ENCODE measurements around the gene B3GAT1. TPM values are rescaled to one million over a fixed set of nuclear protein-coding genes. Genes with fewer than 3 reads are reported as not detected.

B3GAT1 gene
- total and polyA plus RNA-seq, 12 donors, result 0.09 to 10.3 (median 2.1) TPM; not detected in 1

DNA sequence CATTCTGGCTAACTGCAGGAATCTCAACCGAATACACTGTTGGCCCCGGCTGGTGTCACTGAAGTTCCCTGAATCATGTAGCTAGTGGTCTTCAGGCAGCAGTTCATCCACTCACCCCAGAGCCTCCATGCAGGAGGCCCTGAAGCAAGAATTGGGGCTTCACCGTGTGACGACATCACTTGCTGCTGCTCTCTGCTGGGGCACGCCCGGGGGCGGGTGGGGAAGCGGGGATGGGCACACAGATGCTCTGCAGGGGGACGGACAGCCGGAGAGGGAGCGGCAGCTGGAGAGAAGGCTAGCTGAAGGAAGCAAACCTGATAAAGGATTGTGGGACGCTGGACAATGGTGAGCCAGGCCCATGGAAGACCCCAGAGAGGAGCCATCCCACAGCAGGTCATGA is 17.0 kb downstream of the B3GAT1 start:
- TF ChIP-seq POLR2A (IDR thresholded peaks at IDR 0.05), result no peak
- TF ChIP-seq, protein P1, sequence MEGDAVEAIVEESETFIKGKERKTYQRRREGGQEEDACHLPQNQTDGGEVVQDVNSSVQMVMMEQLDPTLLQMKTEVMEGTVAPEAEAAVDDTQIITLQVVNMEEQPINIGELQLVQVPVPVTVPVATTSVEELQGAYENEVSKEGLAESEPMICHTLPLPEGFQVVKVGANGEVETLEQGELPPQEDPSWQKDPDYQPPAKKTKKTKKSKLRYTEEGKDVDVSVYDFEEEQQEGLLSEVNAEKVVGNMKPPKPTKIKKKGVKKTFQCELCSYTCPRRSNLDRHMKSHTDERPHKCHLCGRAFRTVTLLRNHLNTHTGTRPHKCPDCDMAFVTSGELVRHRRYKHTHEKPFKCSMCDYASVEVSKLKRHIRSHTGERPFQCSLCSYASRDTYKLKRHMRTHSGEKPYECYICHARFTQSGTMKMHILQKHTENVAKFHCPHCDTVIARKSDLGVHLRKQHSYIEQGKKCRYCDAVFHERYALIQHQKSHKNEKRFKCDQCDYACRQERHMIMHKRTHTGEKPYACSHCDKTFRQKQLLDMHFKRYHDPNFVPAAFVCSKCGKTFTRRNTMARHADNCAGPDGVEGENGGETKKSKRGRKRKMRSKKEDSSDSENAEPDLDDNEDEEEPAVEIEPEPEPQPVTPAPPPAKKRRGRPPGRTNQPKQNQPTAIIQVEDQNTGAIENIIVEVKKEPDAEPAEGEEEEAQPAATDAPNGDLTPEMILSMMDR (IDR thresholded peaks at IDR 0.05), result no peak
- H3K27me3 ChIP-seq, result no peaks in the 10 kb centered on the region
- WGBS, 4 donors, result 79 to 91% (median 88%) methylated on average over 12 of the region's 12 CpGs
- H3K4me3 ChIP-seq, result no peak overlapping the region
- H3K36me3 ChIP-seq (replicated peaks in 1 of 2), result no peaks in the 10 kb centered on the region
- H3K27ac ChIP-seq, result no peak overlapping the region
- H3K4me1 ChIP-seq (replicated peaks in 1 of 2), result no peaks in the 10 kb centered on the region
- intact Hi-C loops (cut with DNase I), result no loop called here
- DNase-seq, result no peak
- no peaks in the 10 kb centered on the region for H3K9me3 ChIP-seq (replicated peaks in 1 of 3)

DNA sequence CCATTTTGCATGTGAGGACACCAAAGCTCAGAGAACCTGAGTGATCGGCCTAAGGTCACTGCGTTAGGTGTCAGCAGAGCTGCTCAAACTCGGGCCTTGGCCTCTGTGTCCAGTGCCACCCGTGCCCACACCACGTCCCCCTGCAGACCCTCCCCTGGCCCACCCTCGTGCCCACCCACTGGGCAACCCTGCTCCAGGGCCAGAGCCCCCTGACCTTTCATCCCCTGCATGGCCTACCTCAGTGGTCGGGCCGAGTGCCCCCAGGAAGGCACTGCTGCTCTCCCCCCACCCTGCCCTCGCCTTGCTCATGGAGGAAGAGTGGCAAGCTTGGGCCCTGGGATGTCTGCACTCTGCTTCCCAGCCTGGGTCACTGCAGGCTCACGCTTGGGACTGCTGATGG is 17.7 kb downstream of the B3GAT1 start:
- intact Hi-C loops (cut with DNase I), result no loop called here
- no peaks in the 10 kb centered on the region for H3K9me3 ChIP-seq (replicated peaks in 1 of 3)
- no peaks in the 10 kb centered on the region for H3K27me3 ChIP-seq
- no peak for DNase-seq
- no peaks in the 10 kb centered on the region for H3K36me3 ChIP-seq (replicated peaks in 1 of 2)
- no peaks in the 10 kb centered on the region for H3K4me1 ChIP-seq (replicated peaks in 1 of 2)
- H3K4me3 ChIP-seq, result no peak overlapping the region
- H3K27ac ChIP-seq, result no peak overlapping the region
- WGBS, 4 donors, result 76 to 100% (median 84%) methylated on average over 2 to 10 of the region's 10 CpGs
- TF ChIP-seq POLR2A (IDR thresholded peaks at IDR 0.05), result no peak
- TF ChIP-seq, protein P1 (IDR thresholded peaks at IDR 0.05), result no peak

DNA sequence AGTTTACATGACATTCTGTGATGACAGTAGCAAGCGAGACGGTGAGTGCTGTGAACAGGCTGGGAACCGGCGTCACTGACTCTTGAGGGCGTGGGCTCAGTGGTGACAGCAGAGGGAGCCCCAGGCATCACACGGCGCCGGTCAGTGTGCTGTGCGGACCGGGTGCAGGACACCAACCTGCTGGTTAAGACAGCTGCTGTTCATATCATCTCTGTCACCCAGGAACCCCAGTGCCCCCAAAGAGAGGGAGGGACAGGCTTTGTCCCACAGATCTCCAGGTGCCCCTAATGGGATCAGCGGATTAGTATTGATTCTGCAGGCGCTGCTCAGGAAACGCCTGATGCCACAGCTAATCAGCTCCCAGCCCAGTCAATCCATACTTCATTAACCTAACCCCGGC is 18.4 kb downstream of the B3GAT1 start:
- H3K27me3 ChIP-seq, result no peaks in the 10 kb centered on the region
- WGBS, 4 donors, result 41 to 52% (median 50%) methylated on average over 6 to 14 of the region's 14 CpGs
- TF ChIP-seq, protein P1 (IDR thresholded peaks at IDR 0.05), result peak in 2 of 6 experiments; percentile 15 to 16
- TF ChIP-seq POLR2A (IDR thresholded peaks at IDR 0.05), result no peak
- peak in 1 of 7 donors; percentile 76 for DNase-seq
- intact Hi-C loops (cut with DNase I), result no loop called here
- no peaks in the 10 kb centered on the region for H3K4me1 ChIP-seq (replicated peaks in 1 of 2)
- H3K27ac ChIP-seq, result no peak overlapping the region
- no peaks in the 10 kb centered on the region for H3K36me3 ChIP-seq (replicated peaks in 1 of 2)
- no peak overlapping the region for H3K4me3 ChIP-seq
- H3K9me3 ChIP-seq (replicated peaks in 1 of 3), result no peaks in the 10 kb centered on the region

DNA sequence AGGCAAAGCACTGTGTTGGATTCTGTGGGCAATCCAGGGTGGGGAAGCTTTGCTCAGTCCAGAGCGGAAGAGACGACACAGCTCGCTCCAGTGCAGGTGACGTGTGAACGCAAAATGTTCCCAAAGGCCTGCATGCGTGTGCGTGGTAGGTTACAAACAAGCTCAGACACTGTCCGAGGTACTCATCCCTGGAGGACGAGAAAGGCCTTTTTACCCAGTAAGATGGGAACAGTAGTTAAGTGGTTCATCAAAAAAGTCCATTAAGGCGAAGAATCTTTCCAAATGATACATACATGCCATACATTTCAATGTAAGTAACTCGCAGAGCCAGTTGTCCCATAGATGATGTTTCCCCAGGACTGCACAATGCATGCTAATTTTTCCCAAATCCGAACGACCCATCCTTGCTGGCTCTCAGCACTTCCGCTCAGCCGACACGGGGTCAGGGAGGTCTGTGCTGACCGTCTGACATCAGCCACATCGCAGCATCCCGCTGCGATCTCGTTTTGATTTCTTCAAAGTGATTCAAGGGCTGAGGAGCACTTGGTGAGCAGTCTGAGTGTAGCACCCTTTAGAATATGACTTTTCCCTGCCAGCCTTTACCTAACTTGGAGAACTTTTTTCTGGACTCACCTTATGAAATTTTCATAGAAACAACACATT is 19.0 kb downstream of the B3GAT1 start:
- H3K4me3 ChIP-seq, result no peak overlapping the region
- no peak for DNase-seq
- no peak for TF ChIP-seq POLR2A (IDR thresholded peaks at IDR 0.05)
- TF ChIP-seq, protein P1 (IDR thresholded peaks at IDR 0.05), result no peak
- no peaks in the 10 kb centered on the region for H3K9me3 ChIP-seq (replicated peaks in 1 of 3)
- no peaks in the 10 kb centered on the region for H3K27me3 ChIP-seq
- WGBS, 4 donors, result 79 to 88% (median 82%) methylated on average over 18 to 21 of the region's 21 CpGs
- no peaks in the 10 kb centered on the region for H3K36me3 ChIP-seq (replicated peaks in 1 of 2)
- intact Hi-C loops (cut with DNase I), result no loop called here
- no peak overlapping the region for H3K27ac ChIP-seq
- H3K4me1 ChIP-seq (replicated peaks in 1 of 2), result no peaks in the 10 kb centered on the region

Data from adrenal gland (tissue), 12 donors.